ENCODE measurements around the gene TMEM80. TPM values are rescaled to one million over a fixed set of nuclear protein-coding genes. Genes with fewer than 3 reads are reported as not detected.

The TMEM80 gene
- total and polyA plus RNA-seq, 10 of the 15 experiments (the other 5 are each of a cell fraction or from before 2014, with no cell fraction given), result 6.7 to 30.9 (median 20.7) TPM

GRCh38 chr11:665062-665703 lies 30.4 kb upstream of the TMEM80 start:
- WGBS (ENCODE audit: insufficient coverage, insufficient replicate concordance, low lambda C conversion rate, missing lambda C conversion rate), result 90% methylated on average over 14 of the region's 15 CpGs
- Histone ChIP-seq H3K27ac (ENCODE audit: control insufficient read depth, insufficient read depth) (no peak overlapping the region), H4K20me1 (ENCODE audit: control insufficient read depth, insufficient read depth) (no peaks in the 10 kb centered on the region), H2AFZ (ENCODE audit: control insufficient read depth, low read depth, low read length) (no peak overlapping the region), H3K4me1 (ENCODE audit: control insufficient read depth, insufficient read depth, low read length) (peaks cover 5% of the 10 kb centered on the region), H3K36me3 (ENCODE audit: control insufficient read depth in 2 of 2, insufficient read depth in 2 of 2, low read length in 1 of 2) (peaks cover 7 to 10% of the 10 kb centered on the region in 2 experiments; a peak in 3 of 4 replicates), H3K27me3 (replicated peaks in 1 of 2; ENCODE audit: control insufficient read depth in 2 of 2, insufficient read depth in 2 of 2, low read length in 1 of 2) (no peaks in the 10 kb centered on the region), H3K9me3 (replicated peaks; ENCODE audit: control insufficient read depth, insufficient read depth, low read length) (no peaks in the 10 kb centered on the region), H3K4me2 (ENCODE audit: control insufficient read depth, insufficient read depth) (no peak overlapping the region), H3K9ac (ENCODE audit: control insufficient read depth, insufficient read depth, low read length) (no peak overlapping the region), H3K4me3 (no peak overlapping the region), H3K79me2 (ENCODE audit: control insufficient read depth, insufficient read depth, low read length) (no peaks in the 10 kb centered on the region)
- in situ Hi-C loops (cut with MboI), result loop anchor here (10.0 kb wide), 1 partner anchor 60 kb away; no protein-coding TSS in a partner anchor
- BruUV-seq (replicated peaks), result no TSS peak
- intact Hi-C loops (cut with micrococcal nuclease; ENCODE audit: unreplicated experiment), result no loop called here
- ATAC-seq, result no peak
- SMC1A ChIA-PET (ENCODE audit: uncharacterized antibody, unreplicated experiment), result no interaction called here
- DNase-seq (ENCODE audit: low read depth, low spot score), result no peak
- peak; percentile 4 for TF ChIP-seq PBX3 (IDR thresholded peaks at IDR 0.05; ENCODE audit: insufficient replicate concordance, low read depth, low read length)
- no peak for TF ChIP-seq SMARCA5 (IDR thresholded peaks at IDR 0.05)
- POLR2A ChIA-PET, result no interaction called here
- RAD21 ChIA-PET (ENCODE audit: unreplicated experiment), result no interaction called here
- FAIRE-seq, result no peak
- CTCF ChIA-PET, result interaction anchor here (1.0 to 9.5 kb wide), 2 partner anchors 59 to 110 kb away, joined by 3 to 91 read pairs; no protein-coding TSS in a partner anchor

GRCh38 chr11:665704-666281 lies 29.8 kb upstream of the TMEM80 start:
- no peaks in the 10 kb centered on the region for H3K9me3 ChIP-seq (replicated peaks; ENCODE audit: control insufficient read depth, insufficient read depth, low read length)
- FAIRE-seq (no peak), ATAC-seq (no peak), DNase-seq (ENCODE audit: low read depth, low spot score) (no peak)
- ChIA-PET SMC1A (ENCODE audit: uncharacterized antibody, unreplicated experiment) (no interaction called here), CTCF (interaction anchor here (1.0 to 9.5 kb wide), 2 partner anchors 59 to 111 kb away, joined by 3 to 91 read pairs; no protein-coding TSS in a partner anchor), POLR2A (no interaction called here), RAD21 (ENCODE audit: unreplicated experiment) (no interaction called here)
- no TSS peak for BruUV-seq (replicated peaks)
- H3K36me3 ChIP-seq (ENCODE audit: control insufficient read depth in 2 of 2, insufficient read depth in 2 of 2, low read length in 1 of 2), result peaks cover 5 to 10% of the 10 kb centered on the region in 2 experiments; a peak in 3 of 4 replicates
- no peaks in the 10 kb centered on the region for H4K20me1 ChIP-seq (ENCODE audit: control insufficient read depth, insufficient read depth)
- no peak overlapping the region for H3K9ac ChIP-seq (ENCODE audit: control insufficient read depth, insufficient read depth, low read length)
- H3K27ac ChIP-seq (ENCODE audit: control insufficient read depth, insufficient read depth), result no peak overlapping the region
- no peak overlapping the region for H2AFZ ChIP-seq (ENCODE audit: control insufficient read depth, low read depth, low read length)
- H3K4me3 ChIP-seq, result no peak overlapping the region
- H3K4me1 ChIP-seq (ENCODE audit: control insufficient read depth, insufficient read depth, low read length), result no peaks in the 10 kb centered on the region; the same call in 1 of the 2 replicates
- H3K27me3 ChIP-seq (replicated peaks in 1 of 2; ENCODE audit: control insufficient read depth in 2 of 2, insufficient read depth in 2 of 2, low read length in 1 of 2), result no peaks in the 10 kb centered on the region
- no peak overlapping the region for H3K4me2 ChIP-seq (ENCODE audit: control insufficient read depth, insufficient read depth)
- in situ Hi-C loops (cut with MboI), result loop anchor here (10.0 kb wide), 1 partner anchor 59 kb away; no protein-coding TSS in a partner anchor
- intact Hi-C loops (cut with micrococcal nuclease; ENCODE audit: unreplicated experiment), result no loop called here
- WGBS (ENCODE audit: insufficient coverage, insufficient replicate concordance, low lambda C conversion rate, missing lambda C conversion rate), result 87% methylated on average over 11 of the region's 11 CpGs
- H3K79me2 ChIP-seq (ENCODE audit: control insufficient read depth, insufficient read depth, low read length), result no peaks in the 10 kb centered on the region
- TF ChIP-seq FOXK2 (IDR thresholded peaks at IDR 0.05) (no peak), TAF1 (IDR thresholded peaks at IDR 0.05; ENCODE audit: borderline replicate concordance, low read depth, low read length) (no peak), ESRRA (IDR thresholded peaks at IDR 0.05; ENCODE audit: low read length) (no peak), CBX3 (IDR thresholded peaks at IDR 0.05; ENCODE audit: borderline replicate concordance, low read depth) (no peak), E4F1 (IDR thresholded peaks at IDR 0.05; ENCODE audit: borderline replicate concordance, partially characterized antibody) (no peak), SUPT20H (IDR thresholded peaks at IDR 0.05; ENCODE audit: borderline replicate concordance, control insufficient read depth, low read depth, low read length) (no peak), PAX8 (IDR thresholded peaks at IDR 0.05) (no peak), YBX1 (IDR thresholded peaks at IDR 0.05) (no peak), CHD1 (IDR thresholded peaks at IDR 0.05; ENCODE audit: low read depth, low read length) (no peak), NBN (IDR thresholded peaks at IDR 0.05) (no peak), FOS (IDR thresholded peaks at IDR 0.05; ENCODE audit: borderline replicate concordance, extremely low read depth, insufficient read length) (no peak), ZBED1 (IDR thresholded peaks at IDR 0.05; ENCODE audit: borderline replicate concordance) (no peak)

Data from GM12878 (cell line).